Measurements from ENCODE around the gene FGD3. TPM values are rescaled to one million over a fixed set of nuclear protein-coding genes. Genes with fewer than 3 reads are reported as not detected.

Gene FGD3
- total and polyA plus RNA-seq, 9 of the 15 experiments (the other 6 are each of a cell fraction or from before 2014, with no cell fraction given), result 0.07 to 1.3 (median 0.29) TPM

- Histone ChIP-seq H2AFZ (ENCODE audit: low read depth, low read length) (peak overlapping the region; percentile 97), H3K27ac (ENCODE audit: extremely low read depth, low read depth, low read length) (no peak overlapping the region), H3K4me3 (no peak overlapping the region), H3K4me1 (replicated peaks in 1 of 2; ENCODE audit: control insufficient read depth in 2 of 2, insufficient read depth in 2 of 2, low read length in 2 of 2) (peaks cover 9 to 13% of the 10 kb centered on the region in 2 experiments; a peak in 4 of 5 replicates), H3K36me3 (ENCODE audit: control insufficient read depth, insufficient read depth, low read length) (no peaks in the 10 kb centered on the region), H3K79me2 (ENCODE audit: control insufficient read depth, insufficient read depth, low read length) (no peaks in the 10 kb centered on the region), H3K27me3 (ENCODE audit: control insufficient read depth in 2 of 2, insufficient read depth in 2 of 2, low read length in 2 of 2) (peaks cover 3 to 26% of the 10 kb centered on the region in 2 experiments; a peak in 3 of 5 replicates), H3K9ac (ENCODE audit: insufficient read depth in 1 of 2, low read depth in 2 of 2, low read length in 2 of 2) (no peak overlapping the region), H3K4me2 (ENCODE audit: insufficient read depth, low read length) (peak overlapping the region; percentile 82; the same call in 1 of the 2 replicates), H3K9me1 (ENCODE audit: control insufficient read depth, insufficient read depth, low read length) (no peaks in the 10 kb centered on the region), H4K20me1 (replicated peaks; ENCODE audit: control insufficient read depth, insufficient read depth, low read length) (no peaks in the 10 kb centered on the region), H3K9me3 (replicated peaks; ENCODE audit: control insufficient read depth, insufficient read depth, low read depth, low read length) (no peaks in the 10 kb centered on the region)
- BruUV-seq (replicated peaks), result no TSS peak
- in situ Hi-C loops (cut with MboI), result loop anchor here (25.0 kb wide), 1 partner anchor 308 kb away; no protein-coding TSS in a partner anchor
- ATAC-seq, result no peak
- ChIA-PET POLR2A (interaction anchor here (0.7 kb wide), 1 partner anchor 105 kb away, joined by 4 read pairs; no protein-coding TSS in a partner anchor), CTCF (ENCODE audit: low intra/inter-chr PET ratio) (interaction anchor here (1.1 to 1.7 kb wide), 2 partner anchors 48 to 104 kb away, joined by 3 read pairs; no protein-coding TSS in a partner anchor)
- no peak for FAIRE-seq
- peak in 1 of 4 experiments; percentile 4 for DNase-seq (ENCODE audit: extremely low read depth in 1 of 4, low spot score in 3 of 4)
- WGBS (ENCODE audit: insufficient coverage, low coverage, missing lambda C conversion rate), result 52% methylated on average over 9 of the region's 9 CpGs
- intact Hi-C loops (cut with micrococcal nuclease), result loop anchor here (5.0 kb wide), 1 partner anchor 103 kb away; no protein-coding TSS in a partner anchor
- TF ChIP-seq KLF10 (CRISPR knock-in tag; IDR thresholded peaks at IDR 0.05), result no peak
- no peak for TF ChIP-seq ZNF695 (CRISPR knock-in tag; IDR thresholded peaks at IDR 0.05)
- no peak for TF ChIP-seq POLR3G (IDR thresholded peaks at IDR 0.05; ENCODE audit: extremely low read depth, insufficient read length, insufficient replicate concordance)
- TF ChIP-seq, protein P1, sequence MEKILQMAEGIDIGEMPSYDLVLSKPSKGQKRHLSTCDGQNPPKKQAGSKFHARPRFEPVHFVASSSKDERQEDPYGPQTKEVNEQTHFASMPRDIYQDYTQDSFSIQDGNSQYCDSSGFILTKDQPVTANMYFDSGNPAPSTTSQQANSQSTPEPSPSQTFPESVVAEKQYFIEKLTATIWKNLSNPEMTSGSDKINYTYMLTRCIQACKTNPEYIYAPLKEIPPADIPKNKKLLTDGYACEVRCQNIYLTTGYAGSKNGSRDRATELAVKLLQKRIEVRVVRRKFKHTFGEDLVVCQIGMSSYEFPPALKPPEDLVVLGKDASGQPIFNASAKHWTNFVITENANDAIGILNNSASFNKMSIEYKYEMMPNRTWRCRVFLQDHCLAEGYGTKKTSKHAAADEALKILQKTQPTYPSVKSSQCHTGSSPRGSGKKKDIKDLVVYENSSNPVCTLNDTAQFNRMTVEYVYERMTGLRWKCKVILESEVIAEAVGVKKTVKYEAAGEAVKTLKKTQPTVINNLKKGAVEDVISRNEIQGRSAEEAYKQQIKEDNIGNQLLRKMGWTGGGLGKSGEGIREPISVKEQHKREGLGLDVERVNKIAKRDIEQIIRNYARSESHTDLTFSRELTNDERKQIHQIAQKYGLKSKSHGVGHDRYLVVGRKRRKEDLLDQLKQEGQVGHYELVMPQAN (IDR thresholded peaks at IDR 0.05; ENCODE audit: borderline replicate concordance), result no peak
- TF ChIP-seq ZNF592 (IDR thresholded peaks at IDR 0.05), result no peak
- no peak for TF ChIP-seq DMBX1 (CRISPR knock-in tag; IDR thresholded peaks at IDR 0.05; ENCODE audit: borderline replicate concordance)
- TF ChIP-seq, protein P2, sequence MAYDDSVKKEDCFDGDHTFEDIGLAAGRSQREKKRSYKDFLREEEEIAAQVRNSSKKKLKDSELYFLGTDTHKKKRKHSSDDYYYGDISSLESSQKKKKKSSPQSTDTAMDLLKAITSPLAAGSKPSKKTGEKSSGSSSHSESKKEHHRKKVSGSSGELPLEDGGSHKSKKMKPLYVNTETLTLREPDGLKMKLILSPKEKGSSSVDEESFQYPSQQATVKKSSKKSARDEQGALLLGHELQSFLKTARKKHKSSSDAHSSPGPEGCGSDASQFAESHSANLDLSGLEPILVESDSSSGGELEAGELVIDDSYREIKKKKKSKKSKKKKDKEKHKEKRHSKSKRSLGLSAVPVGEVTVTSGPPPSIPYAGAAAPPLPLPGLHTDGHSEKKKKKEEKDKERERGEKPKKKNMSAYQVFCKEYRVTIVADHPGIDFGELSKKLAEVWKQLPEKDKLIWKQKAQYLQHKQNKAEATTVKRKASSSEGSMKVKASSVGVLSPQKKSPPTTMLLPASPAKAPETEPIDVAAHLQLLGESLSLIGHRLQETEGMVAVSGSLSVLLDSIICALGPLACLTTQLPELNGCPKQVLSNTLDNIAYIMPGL (CRISPR knock-in tag; IDR thresholded peaks at IDR 0.05), result no peak
- no peak for TF ChIP-seq POLR2B (IDR thresholded peaks at IDR 0.05; ENCODE audit: low read depth, partially characterized antibody)
- TF ChIP-seq HLTF (IDR thresholded peaks at IDR 0.05), result no peak
- TF ChIP-seq, protein P3, sequence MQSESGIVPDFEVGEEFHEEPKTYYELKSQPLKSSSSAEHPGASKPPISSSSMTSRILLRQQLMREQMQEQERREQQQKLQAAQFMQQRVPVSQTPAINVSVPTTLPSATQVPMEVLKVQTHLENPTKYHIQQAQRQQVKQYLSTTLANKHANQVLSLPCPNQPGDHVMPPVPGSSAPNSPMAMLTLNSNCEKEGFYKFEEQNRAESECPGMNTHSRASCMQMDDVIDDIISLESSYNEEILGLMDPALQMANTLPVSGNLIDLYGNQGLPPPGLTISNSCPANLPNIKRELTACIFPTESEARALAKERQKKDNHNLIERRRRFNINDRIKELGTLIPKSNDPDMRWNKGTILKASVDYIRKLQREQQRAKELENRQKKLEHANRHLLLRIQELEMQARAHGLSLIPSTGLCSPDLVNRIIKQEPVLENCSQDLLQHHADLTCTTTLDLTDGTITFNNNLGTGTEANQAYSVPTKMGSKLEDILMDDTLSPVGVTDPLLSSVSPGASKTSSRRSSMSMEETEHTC (IDR thresholded peaks at IDR 0.05), result no peak
These were observed 57.2 kb downstream of the FGD3 start for GRCh38 chr9:93004561-93004960.

Measured in K562 (cell line).